Activated CD4-positive, alpha-beta T cell treated with anti-CD3 and anti-CD28 coated beads, Interleukin-2, amount 10 ng/mL, durations not matched to agents 7 days and 5 days (primary cell): Measurements from ENCODE around the gene POM121C. TPM values are rescaled to one million over a fixed set of nuclear protein-coding genes. Genes with fewer than 3 reads are reported as not detected.
A peak's percentile ranks its signal among the peaks of the same experiment; 100 is the strongest.
"Not testable (repeated sequence)": the region's sequence is repeated elsewhere in the genome, so short reads cannot be mapped to it uniquely, and the experiment has no call there.

Experiments
- CTCF ChIA-PET: fragments of 350-600 bp; sonication (Branson Sonifier 250); formaldehyde crosslinking; loops from one replicate; lab custom pipeline; 2021; ENCODE audit warnings: antibody characterized with exemption; lab: Charles Lee
- POLR2A ChIA-PET: fragments of 350-600 bp; sonication (Branson Sonifier 250); formaldehyde crosslinking; loops from one replicate; lab custom pipeline; 2021; ENCODE audit warnings: antibody characterized with exemption; lab: Charles Lee
- DNase-seq: peaks from one replicate; pipeline ENCODE4 v3.0.0-alpha.2; 2020
- H3K27ac Mint-ChIP-seq: one replicate; pipeline ENCODE4 v1.8.0; 2021; ENCODE audit warnings: mild to moderate bottlenecking, moderate library complexity, mixed read lengths
- H3K27me3 Mint-ChIP-seq: one replicate; pipeline ENCODE4 v1.8.0; 2021; ENCODE audit warnings: mixed read lengths
- H3K36me3 Mint-ChIP-seq: one replicate; pipeline ENCODE4 v1.8.0; 2021; ENCODE audit warnings: low read depth, mixed read lengths
- H3K4me1 Mint-ChIP-seq: one replicate; pipeline ENCODE4 v1.8.0; 2021; ENCODE audit warnings: mixed read lengths
- H3K4me3 Mint-ChIP-seq: one replicate; pipeline ENCODE4 v1.8.0; 2021; ENCODE audit warnings: mild to moderate bottlenecking, moderate library complexity, mixed read lengths
- H3K9me3 Mint-ChIP-seq: one replicate; pipeline ENCODE4 v1.8.0; 2021; ENCODE audit warnings: mixed read lengths
- total RNA-seq, 2 experiments: library from RNA; stranded (reverse); gene quantifications; one replicate each; pipeline ENCODE4 v1.2.3, GENCODE V29; 2021

Gene POM121C
- 10 to 100 TPM; 75.4 to 81.7 TPM for total RNA-seq

GRCh38 chr7:75485979-75486643, at the start of gene POM121C:
Gene POM121C (minus strand): TSS chr7:75486299. CDS start chr7:75441496, 44,803 bp downstream.
- DNase-seq: peak; percentile 88
- H3K27me3 Mint-ChIP-seq, POLR2A ChIA-PET, H3K9me3 Mint-ChIP-seq, CTCF ChIA-PET: not testable (repeated sequence)
- H3K27ac Mint-ChIP-seq: peak within 1 kb of the TSS; percentile 87
- H3K4me3 Mint-ChIP-seq: peak within 1 kb of the TSS; percentile 92
- peaks cover 12% of the 10 kb centered on the region for H3K36me3 Mint-ChIP-seq
- H3K4me1 Mint-ChIP-seq: peaks cover 14% of the 10 kb centered on the region

DNA sequence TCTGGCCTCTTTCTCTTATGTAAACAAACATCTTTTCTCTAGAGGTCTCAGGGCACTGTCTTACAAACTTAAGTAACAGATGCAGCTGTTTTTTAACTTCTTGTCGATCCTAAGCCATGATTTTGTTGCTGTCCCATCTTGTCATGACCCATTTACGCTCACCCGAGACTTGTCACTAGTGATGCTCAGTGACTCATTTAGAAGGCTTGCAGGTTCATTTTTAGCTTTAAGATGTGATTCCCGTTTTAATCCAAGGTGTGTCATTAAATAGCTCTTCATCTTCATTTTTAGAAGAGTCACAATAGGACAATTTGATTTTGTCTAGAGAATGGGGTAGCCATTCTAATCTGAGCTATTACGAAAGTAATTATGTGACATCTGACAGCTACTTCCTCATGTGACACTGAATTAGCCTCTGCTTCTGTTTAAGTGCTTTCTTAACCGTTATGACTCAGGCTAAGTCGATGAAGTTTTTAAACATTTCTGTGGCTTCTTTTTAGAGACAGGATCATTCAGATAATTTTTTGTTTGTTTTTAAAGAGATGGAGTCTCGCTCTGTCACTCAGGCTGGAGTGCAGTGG, 48.7 kb upstream of the POM121C start:
- H3K27me3 Mint-ChIP-seq: peaks cover 2% of the 10 kb centered on the region
- no peak overlapping the region for H3K27ac Mint-ChIP-seq
- ChIA-PET CTCF (interaction anchor here (1.1 to 1.5 kb wide), 4 partner anchors 14 to 107 kb away, joined by 3 to 5 read pairs (median 3); no protein-coding TSS in a partner anchor), POLR2A (no interaction called here)
- H3K4me1 Mint-ChIP-seq: peaks cover 3% of the 10 kb centered on the region
- no peaks in the 10 kb centered on the region for H3K36me3 Mint-ChIP-seq
- H3K9me3 Mint-ChIP-seq: no peaks in the 10 kb centered on the region
- no peak for DNase-seq
- no peak overlapping the region for H3K4me3 Mint-ChIP-seq

DNA sequence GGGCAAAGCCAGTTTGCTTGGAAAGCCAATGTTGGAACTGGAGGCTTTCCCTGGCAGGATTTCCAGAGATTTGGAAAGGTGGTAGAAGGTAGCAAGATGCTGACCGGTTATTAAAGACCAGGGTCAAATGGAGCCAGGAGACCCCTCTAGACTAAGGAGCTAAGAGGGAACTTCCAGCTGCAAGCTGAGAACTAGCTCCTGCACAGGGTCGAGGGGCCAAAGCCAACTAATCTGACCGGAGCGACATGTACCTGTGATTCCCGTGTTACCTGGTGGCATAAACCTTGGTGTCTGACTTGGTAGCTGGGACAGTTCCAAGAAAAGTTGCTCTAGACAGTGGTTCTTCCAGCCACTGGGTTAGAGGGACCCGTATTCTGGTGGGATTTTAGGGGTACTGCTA, 47.8 kb upstream of the POM121C start:
- Mint-ChIP-seq H3K27ac (no peak overlapping the region), H3K36me3 (no peaks in the 10 kb centered on the region), H3K4me1 (peaks cover 3% of the 10 kb centered on the region), H3K9me3 (no peaks in the 10 kb centered on the region), H3K27me3 (peaks cover 2% of the 10 kb centered on the region), H3K4me3 (no peak overlapping the region)
- ChIA-PET POLR2A (no interaction called here), CTCF (interaction anchor here (0.6 to 1.3 kb wide), 2 partner anchors 57 to 108 kb away, joined by 3 read pairs; no protein-coding TSS in a partner anchor)
- DNase-seq: no peak

GRCh38 chr7:75532639-75533038, 46.5 kb upstream of the POM121C start:
- CTCF ChIA-PET: no interaction called here
- H3K27me3 Mint-ChIP-seq: peaks cover 2% of the 10 kb centered on the region
- POLR2A ChIA-PET: no interaction called here
- no peaks in the 10 kb centered on the region for H3K36me3 Mint-ChIP-seq
- no peak overlapping the region for H3K27ac Mint-ChIP-seq
- peaks cover 7% of the 10 kb centered on the region for H3K4me1 Mint-ChIP-seq
- no peaks in the 10 kb centered on the region for H3K9me3 Mint-ChIP-seq
- DNase-seq: no peak
- no peak overlapping the region for H3K4me3 Mint-ChIP-seq

DNA sequence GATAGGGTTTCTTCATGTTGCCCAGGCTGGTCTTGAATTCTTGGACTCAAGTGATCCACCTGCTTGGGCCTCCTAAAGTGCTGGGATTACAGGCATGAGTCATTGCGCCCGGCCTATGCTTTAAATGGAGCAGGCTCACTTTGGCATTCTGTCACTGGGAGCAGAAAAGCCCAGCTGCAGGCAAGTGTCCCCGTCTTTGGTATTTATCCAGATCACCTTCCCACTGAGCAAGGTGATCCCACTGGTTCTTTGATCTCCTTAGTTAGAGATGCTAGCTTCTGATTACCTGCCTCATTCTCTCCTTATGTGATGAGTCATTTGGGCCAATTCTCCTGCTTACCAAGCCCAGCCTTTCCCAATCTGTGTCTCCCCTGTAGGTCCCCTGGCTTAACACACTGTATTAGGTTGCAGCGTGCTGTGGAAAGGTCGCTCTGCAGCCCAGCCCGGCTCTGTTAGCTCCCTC, 45.3 kb upstream of the POM121C start:
- Mint-ChIP-seq H3K27me3 (peaks cover 2% of the 10 kb centered on the region), H3K9me3 (no peaks in the 10 kb centered on the region), H3K4me1 (peaks cover 16% of the 10 kb centered on the region), H3K27ac (no peak overlapping the region), H3K4me3 (no peak overlapping the region), H3K36me3 (peaks cover 4% of the 10 kb centered on the region)
- ChIA-PET CTCF (interaction anchor here (0.6 kb wide), 1 partner anchor 621 kb away, joined by 3 read pairs; no protein-coding TSS in a partner anchor), POLR2A (no interaction called here)
- DNase-seq: no peak

DNA sequence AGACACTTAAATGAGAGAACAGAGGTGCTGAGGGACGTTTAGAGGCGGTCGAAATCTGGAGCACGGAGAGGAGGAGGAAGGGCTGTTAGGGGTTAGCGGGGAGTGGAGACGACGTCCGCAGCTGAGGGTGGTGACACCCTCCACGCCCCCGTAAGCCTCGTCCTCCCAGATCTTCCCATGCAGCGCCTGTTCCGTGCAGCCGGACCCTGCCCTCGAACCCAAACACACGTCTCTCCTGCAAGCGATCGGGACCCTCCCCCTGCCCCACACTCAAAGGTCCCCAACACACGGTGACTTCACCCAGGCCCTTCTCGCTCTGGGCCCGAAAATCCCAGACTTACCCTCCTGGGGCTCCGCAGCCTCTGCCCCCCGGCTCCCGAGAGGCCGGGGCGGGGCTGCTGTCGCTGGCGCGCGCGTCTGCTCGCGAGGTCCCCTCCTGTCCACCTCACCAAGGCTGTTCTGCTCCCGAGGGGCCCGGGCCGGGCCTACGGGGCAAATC, 41.2 kb upstream of the POM121C start:
- DNase-seq: peak; percentile 11
- peaks cover 26% of the 10 kb centered on the region for H3K4me1 Mint-ChIP-seq
- H3K9me3 Mint-ChIP-seq, H3K27me3 Mint-ChIP-seq, POLR2A ChIA-PET, CTCF ChIA-PET: not testable (repeated sequence)
- H3K27ac Mint-ChIP-seq: peak overlapping the region; percentile 89
- H3K4me3 Mint-ChIP-seq: peak overlapping the region; percentile 89
- H3K36me3 Mint-ChIP-seq: peaks cover 34% of the 10 kb centered on the region

- H3K36me3 Mint-ChIP-seq: peaks cover 59% of the 10 kb centered on the region
Observed at GRCh38 chr7:75521727-75522126, 35.6 kb upstream of the POM121C start.

GRCh38 chr7:75518842-75519241, 32.7 kb upstream of the POM121C start:
- POLR2A ChIA-PET, CTCF ChIA-PET, H3K4me3 Mint-ChIP-seq, H3K27me3 Mint-ChIP-seq, H3K4me1 Mint-ChIP-seq, DNase-seq, H3K27ac Mint-ChIP-seq: not testable (repeated sequence)
- Mint-ChIP-seq H3K9me3 (peaks cover 10% of the 10 kb centered on the region), H3K36me3 (peaks cover 45% of the 10 kb centered on the region)

More at GRCh38 chr7:75521727-75522126, 35.6 kb upstream of the POM121C start:
- CTCF ChIA-PET, POLR2A ChIA-PET, H3K4me3 Mint-ChIP-seq, DNase-seq, H3K27me3 Mint-ChIP-seq, H3K27ac Mint-ChIP-seq: not testable (repeated sequence)
- Mint-ChIP-seq H3K9me3 (peaks cover 10% of the 10 kb centered on the region), H3K4me1 (peaks cover 23% of the 10 kb centered on the region)

- CTCF ChIA-PET, H3K27me3 Mint-ChIP-seq, H3K36me3 Mint-ChIP-seq, H3K4me3 Mint-ChIP-seq, H3K4me1 Mint-ChIP-seq, DNase-seq, H3K27ac Mint-ChIP-seq, POLR2A ChIA-PET, H3K9me3 Mint-ChIP-seq: not testable (repeated sequence)
Observed at GRCh38 chr7:75509033-75509432, 22.9 kb upstream of the POM121C start.

DNA sequence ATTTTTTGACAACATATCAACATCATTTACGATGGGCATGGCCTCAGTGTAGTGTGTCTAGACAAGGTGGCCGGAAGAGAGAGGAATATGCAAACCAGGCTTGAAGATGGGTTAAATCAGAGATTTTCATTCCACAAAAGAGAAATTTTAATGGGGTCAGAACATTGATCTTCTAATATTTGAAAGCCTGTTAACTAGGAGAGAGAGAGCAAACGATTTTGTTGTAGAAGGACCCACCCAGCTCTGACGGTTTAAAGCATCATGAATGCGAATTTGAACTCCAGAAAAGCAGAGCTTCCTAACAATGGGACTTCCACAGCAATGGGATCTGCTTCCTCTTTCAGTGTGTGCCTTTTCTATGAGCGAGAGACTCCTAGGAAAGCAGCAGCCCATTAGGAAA, 5.9 kb upstream of the POM121C start, which contains the start of gene SPDYE5:
Gene SPDYE5 (plus strand): TSS at position 301 of the 400 bp plus-strand sequence. CDS start 1,728 bp downstream, outside the sequence.
- H3K9me3 Mint-ChIP-seq, H3K27me3 Mint-ChIP-seq, H3K4me1 Mint-ChIP-seq, H3K36me3 Mint-ChIP-seq, H3K4me3 Mint-ChIP-seq, CTCF ChIA-PET, POLR2A ChIA-PET, H3K27ac Mint-ChIP-seq, DNase-seq: not testable (repeated sequence)

GRCh38 chr7:75485355-75485978, 632 bp downstream of the POM121C start:
- POLR2A ChIA-PET, CTCF ChIA-PET: not testable (repeated sequence)

DNA sequence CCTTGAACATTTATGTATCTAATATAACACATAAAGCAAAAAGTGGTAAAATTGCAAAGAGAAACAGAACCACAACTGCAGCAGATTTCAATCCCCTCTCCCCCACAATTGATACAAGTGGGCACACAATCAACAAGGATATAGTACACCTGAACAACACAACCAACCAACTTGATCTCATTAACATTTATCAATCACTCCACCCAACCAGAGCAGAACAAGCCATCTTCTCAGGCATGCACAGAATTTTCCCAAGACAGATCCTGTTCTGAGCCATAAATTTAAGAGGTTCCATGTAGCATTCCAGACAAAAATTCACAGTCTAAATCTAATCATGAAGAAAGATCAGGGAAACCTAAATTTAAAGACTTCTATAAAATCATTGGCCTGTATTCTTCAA, 5.8 kb downstream of the POM121C start:
- Mint-ChIP-seq H3K4me1 (peaks cover 12% of the 10 kb centered on the region), H3K36me3 (peaks cover 15% of the 10 kb centered on the region)
- H3K4me3 Mint-ChIP-seq, H3K27ac Mint-ChIP-seq, H3K9me3 Mint-ChIP-seq, CTCF ChIA-PET, POLR2A ChIA-PET, DNase-seq, H3K27me3 Mint-ChIP-seq: not testable (repeated sequence)

More at GRCh38 chr7:75485355-75485978, 632 bp downstream of the POM121C start:
- Mint-ChIP-seq H3K27ac (peak overlapping the region; percentile 87), H3K36me3 (peaks cover 12% of the 10 kb centered on the region), H3K4me3 (peak overlapping the region; percentile 92), H3K4me1 (peaks cover 14% of the 10 kb centered on the region)
- not testable (repeated sequence) for H3K27me3 Mint-ChIP-seq, H3K9me3 Mint-ChIP-seq
- peak; percentile 8 for DNase-seq

- H3K4me1 Mint-ChIP-seq, H3K27me3 Mint-ChIP-seq, CTCF ChIA-PET, DNase-seq, H3K4me3 Mint-ChIP-seq, POLR2A ChIA-PET, H3K27ac Mint-ChIP-seq, H3K9me3 Mint-ChIP-seq: not testable (repeated sequence)
- H3K36me3 Mint-ChIP-seq: peaks cover 19% of the 10 kb centered on the region
Observed at GRCh38 chr7:75477457-75477856, 8.6 kb downstream of the POM121C start.
